CD4-positive, alpha-beta T cell treated with Interleukin-10 for 1 hour (primary cell): ENCODE data around the gene SALL1.

Source experiments
- DNase-seq: peaks from one replicate; pipeline ENCODE4 v3.0.0-alpha.2; 2020

Gene SALL1

DNA sequence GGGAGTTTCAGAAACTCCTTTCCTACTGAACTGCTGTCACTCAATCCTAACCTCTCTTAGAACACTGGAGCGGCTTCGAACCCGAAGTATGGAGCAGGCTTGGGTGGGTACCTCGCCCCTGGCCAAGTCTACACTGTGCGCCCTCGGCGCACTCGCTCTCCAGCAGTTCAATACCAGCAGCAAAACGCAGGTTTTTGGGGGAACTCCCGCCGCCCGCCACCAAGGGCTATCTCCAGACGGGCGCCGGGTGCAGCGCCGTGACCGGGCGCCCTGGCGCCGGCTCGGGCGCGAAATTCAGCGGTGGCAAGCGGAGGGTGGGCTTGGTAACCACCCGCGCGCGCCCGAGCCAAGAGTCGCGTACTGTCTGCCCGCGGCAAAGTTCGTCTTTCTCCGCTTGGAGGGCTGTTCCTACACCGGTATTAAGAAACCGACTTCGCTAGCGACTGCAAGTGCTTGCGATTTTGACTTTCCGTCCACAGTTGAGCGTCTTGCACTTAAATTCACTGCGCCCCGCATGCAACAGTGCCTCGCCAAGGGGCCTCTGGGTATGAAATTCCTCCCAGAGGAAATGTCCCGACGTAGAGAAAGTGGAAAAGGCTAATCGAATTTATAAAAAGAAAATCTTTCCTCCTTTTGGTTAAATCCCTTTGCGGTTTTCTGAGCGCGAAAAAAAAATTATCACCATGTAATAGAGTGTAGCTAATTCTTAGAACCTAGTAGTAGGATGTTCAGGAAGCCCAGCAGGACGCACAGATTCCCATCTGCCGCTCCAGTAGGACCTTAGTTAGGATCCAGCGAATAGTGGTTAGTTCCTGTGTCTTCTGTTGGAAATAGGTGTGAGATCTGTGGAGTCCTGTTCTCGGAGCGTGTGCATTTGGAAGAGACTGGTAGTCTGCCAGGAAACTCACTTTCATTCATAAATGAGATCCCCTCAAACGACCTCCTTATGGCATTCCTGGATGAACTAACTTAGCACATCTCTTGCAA is 5.0 kb upstream of the SALL1 start:
- no peak for DNase-seq

DNA sequence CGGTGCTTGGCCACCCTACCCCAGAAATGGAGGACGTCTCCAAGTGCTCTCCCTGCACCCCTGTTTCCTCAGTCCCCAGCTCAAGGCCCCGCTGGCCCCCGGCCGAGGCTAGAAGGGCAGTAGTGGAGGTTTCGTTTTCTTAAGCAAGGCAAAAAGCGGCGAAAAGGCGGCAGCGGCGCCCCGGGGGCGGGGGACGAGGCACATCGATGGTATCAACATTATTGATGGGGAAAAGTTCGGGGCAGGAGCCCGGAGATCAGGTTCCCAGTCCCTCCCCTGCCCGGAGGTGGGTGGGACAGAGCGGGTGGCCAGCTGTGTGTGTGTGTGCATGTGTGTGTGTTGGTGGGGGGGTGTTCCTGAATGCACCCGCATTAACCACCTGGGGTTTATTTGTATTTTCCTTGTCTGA is 4.1 kb upstream of the SALL1 start:
- no peak for DNase-seq

DNA sequence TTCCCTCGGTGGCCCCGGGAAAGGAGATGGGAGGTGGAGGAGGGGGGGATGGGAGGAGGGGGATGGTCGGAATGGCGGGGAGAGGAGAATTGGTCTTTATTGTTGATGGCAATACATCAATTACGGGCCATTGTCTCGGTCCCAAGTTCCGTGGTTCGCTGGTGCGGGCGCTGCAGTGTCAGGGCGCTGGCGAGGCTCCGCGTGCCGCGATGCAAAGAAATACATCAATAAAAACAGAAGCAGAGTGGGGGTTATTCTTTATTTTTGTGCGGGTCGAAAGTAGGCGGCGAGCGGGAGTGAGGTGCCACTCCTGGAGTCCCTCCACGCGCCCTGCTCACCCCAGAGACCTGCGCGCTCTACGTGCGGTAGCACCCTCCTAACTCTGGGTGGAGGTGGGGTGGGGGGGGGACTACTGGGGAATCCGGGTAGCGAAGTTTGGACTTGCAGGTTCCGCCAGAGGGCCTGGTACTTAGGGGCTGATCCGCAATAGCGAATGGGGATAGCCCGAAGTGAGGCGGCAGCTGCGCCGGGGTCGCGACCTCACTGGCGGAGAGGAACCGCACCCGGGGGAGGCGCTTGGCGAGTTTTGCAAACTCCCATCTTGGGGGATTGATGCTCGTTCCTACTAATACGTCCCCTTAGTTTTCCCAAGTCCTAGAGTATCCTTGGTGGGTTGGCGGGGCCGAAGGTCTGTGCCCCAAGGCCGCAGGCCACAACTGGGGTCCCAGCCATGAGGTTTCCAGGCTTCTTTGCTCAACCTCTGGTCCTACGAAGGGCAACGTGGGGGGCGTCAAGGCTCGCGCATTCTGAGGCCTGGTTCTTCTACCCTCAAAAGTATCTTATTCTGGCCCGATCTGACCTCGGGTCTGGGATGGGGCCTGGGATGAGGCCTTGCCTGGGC is 3.5 kb upstream of the SALL1 start:
- no peak for DNase-seq

DNA sequence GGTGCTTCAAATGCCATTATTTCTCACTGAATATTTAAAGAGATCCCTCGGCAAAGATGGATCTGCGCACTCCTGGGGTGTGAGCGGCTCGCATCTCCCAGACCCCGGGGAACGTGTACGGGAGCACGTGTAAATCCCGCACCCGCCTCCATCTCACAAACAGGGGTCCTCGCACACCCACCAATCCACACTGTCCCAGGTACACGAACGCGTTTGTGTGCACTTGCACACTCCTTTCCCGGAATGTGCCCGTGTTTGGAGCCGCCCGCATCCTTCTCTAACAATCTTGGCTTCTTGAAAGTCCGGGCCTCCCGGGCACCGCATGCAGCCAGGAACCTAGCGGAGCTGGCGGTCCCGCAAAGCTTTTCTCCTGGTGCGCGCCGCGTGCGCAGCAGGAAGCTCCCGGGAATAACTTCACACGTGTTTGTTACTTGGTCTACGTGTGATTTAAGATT is 2.5 kb upstream of the SALL1 start:
- DNase-seq: no peak

DNA sequence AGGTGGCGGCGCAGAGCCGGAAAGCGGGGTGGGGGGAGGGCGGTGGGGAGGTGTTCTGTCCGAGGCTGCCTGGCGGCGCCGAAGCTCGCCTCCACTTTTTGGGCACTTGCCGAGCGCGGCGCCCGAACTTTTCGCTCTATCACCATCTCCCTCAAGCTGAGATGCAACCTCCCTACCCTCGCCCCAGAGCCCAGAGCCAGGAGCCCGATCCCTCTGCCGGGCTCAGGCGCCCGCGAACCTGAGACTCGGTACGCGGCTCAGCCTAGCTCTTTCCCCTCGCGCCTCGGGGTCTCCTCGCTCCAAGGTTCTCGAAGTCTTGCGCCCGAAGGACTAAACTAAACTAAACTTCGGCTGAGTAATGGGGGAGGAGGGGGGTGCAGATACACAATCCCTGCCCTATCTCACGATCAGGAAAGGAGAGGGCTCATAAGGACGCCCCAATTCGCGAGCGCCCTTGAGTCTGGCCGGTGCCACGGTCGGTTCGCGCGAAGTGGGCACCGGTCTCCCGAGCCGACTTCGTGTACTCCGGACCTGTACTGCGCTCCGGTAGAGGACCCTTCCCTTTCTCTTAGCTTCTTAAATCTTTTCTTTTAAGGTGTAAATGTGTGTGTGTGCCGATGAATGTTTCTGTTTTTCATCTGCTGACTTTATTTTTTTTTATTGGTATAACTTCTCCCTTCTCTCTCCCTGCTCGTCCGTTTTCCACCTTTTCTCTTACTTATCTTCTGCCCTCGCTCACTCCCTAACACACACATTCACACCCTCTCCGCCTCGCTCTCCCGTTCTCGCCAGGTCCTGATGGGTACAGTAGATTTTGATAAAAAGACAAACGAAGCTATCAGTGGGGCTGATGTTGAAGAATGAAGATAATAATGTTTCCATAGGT is 1.9 kb upstream of the SALL1 start:
- DNase-seq: no peak

DNA sequence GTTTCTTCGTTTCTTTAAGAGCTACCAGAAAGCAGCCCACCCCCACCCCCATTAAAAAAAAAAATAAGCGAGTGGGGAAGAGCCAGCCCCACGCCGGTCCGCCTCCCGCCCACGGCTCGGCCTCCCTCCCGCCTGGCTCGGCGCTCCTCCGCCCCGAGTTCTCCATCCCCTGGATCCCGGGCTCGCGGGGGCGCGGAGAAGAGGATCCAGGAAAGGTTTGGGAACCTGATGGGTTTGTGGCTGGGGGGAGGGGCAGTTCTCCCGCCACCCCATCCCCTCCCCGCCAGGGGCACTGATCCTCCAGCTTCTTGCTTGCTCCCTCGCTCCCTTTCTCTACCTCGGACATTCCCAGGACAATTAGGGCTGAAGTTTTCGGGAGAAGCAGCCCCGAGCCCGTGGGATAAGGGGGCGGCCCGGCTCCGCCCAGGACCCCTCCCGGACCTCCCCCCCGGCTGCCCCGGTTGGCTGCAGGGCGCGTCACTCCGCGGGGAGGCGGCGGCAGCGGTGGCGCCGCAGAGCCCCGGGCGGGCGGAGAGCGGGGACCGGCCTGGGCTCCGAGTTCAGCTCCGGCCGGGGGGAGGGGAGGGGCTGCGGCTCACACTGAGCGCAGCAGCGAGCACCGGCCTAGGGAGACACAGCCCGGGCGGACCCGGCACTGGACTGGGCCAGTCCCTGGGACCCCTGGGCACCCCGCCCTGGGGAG is 1.0 kb upstream of the SALL1 start:
- no peak for DNase-seq

DNA sequence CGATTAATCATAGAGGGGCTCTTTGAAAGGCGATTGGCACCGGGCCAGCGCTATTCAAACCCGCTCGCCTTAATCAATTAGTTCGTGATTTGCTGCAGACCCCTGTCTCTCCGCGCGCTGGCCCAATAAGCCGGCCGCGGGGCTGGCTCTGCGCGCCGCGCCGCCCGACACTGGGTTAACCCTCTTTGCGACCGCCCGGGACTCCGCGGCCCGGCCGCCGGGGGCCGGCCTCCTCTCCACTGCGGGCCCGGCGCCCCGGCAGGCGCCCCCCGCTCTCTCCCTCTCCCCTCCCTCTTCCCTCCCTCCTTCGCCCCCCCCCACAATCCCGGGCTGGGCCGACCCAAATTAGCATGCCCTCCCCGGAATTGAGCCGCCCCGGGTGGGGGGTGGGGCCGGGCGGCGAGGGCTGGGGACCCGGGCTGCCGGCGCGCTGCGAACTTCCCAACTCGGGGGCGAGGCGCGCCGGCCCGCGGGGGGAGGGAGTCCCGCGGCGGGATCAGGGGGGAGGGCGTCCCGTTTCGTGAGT is 428 bp upstream of the SALL1 start:
- no peak for DNase-seq

DNA sequence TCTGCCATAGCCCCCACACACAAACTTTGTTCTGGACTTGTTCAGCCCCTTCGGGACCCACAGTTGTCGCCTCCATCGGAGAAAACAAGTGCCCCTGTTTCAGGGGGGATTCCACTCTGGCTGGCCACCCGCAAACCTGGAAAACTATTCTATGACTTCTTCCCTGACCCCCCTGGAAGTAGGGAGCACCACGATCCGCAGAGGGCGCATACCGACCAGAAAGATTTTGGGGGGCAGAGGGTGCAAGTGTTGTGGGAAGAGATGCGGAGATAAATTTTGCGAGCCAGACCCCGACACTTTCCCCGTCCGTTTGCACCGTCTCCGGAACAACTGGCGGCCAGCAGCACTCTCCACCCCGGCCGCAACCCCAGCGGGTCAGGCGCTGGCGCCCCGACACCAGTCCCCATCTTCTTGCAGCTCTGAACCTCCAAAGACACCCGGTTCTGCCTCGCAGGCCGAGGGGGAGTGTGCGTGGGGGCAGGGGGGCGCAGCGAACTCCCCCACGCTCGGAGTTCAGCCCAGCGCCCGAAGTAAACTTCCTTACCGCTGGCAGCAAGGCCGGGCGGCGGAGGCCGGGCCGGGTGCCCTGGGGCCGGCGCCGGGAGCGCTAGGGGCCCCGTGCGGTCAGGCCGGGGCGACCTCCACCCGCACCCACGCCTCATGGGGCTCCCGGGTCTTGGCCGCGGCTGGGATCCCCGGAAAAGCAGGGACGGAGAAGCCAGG is 744 bp downstream of the SALL1 start:
- DNase-seq: no peak

DNA sequence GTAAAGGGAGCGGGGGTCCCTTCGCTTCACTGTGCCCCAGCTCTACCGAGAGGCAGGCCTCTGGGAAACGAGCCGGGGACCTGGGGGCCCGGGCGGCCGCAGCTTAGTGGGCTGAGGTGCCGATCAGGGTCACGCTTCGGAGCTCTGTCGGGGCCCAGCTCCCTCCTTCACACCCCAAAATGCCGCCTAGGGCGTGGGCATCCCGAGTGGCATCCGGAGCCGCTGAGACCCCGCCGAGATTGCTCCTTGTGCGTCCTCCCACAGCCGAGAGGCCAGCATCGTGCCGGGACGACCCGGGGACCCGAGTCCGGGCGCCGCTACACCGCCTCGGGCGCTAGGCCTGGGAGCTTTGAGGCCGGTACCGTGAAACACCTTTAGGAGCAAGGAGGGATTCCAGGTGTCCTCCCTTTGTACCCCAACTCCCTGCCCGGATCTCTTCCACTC is 1.3 kb downstream of the SALL1 start:
- no peak for DNase-seq

GRCh38 chr16:51149251-51149661 is 1.8 kb downstream of the SALL1 start:
- DNase-seq: no peak

GRCh38 chr16:51148678-51149228 is 2.3 kb downstream of the SALL1 start:
- DNase-seq: no peak

DNA sequence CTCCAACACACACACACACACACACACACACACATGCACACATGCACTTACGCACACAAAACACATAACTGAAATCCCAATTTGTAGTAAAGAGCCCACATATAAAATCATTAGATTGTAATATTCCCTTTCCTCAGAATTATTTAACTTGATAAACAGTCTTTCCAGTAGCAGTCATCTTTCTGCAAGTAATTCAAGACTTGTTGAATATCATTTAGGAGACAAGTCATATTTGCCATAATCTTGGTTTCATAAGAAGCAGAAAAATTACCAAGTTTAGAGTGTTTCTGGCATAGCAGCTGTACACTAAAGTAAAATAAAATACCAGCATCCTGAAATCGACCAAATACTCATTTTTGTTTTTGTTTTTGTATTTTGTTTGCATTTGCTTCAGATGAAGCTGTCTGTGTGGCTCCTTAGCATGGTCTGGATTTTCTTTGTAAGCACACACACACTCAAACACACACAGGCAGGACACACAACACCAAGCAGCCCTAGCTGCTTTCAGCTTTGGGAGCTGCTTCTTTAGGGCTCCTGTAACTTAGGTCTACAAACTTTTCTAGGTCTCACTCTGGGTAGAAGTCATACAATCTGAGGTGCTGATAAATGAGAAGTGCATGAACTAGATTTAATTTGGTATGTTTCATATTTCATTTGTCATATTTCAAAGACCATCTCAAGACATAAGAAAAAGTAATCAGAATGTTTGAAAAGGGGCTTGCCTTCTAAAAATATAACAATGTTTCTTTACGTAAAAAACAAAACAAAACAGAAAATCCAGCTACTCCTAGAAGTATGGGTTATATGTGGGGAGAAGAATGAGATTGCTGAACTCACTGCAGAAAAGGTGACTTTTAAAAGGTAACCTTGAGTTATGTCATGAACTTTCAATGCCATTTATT is 3.0 kb downstream of the SALL1 start:
- DNase-seq: no peak

- no peak for DNase-seq
Measured at GRCh38 chr16:51146256-51146924, 4.7 kb downstream of the SALL1 start.

DNA sequence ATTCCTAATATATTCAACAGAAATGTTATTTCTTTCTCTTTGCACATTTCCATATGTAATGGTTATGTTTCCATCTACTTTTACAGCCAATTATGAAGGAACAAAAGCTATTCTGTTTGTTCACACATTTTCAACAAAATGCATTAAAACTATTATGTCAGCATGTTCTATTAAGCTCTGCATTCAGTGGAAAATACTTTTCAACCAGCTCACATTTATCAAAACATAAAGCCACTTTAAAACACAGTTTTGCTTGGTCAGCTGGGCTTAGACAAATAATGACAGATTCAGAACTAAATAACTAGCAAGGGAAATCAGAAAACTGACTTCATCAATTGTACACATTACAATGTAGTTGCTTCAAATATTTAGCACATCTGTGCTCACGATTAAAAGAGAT is 6.9 kb downstream of the SALL1 start:
- no peak for DNase-seq

GRCh38 chr16:51143196-51143977 is 7.7 kb downstream of the SALL1 start:
- DNase-seq: no peak

DNA sequence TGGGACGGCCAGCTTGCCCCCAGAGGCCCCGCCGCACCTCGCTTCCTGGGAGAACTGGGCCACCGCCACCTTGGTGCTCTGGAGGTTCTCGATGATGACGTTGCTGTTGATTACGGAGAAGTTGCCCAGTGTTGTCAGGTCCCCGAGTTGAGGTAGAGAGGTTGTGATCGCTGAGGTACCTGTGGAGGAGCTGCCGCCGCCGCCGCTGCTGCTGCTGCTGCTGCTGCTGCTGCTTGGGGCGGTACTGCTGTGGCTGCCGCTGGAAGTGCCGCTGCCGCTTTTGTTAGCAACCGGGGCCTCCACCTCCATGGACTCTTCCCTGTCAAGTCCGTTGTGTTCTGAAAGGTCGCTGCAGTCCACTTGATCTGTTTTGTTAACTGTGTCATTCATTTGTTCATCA is 9.5 kb downstream of the SALL1 start:
- no peak for DNase-seq

GRCh38 chr16:51141106-51141505 is 10.0 kb downstream of the SALL1 start:
- no peak for DNase-seq

DNA sequence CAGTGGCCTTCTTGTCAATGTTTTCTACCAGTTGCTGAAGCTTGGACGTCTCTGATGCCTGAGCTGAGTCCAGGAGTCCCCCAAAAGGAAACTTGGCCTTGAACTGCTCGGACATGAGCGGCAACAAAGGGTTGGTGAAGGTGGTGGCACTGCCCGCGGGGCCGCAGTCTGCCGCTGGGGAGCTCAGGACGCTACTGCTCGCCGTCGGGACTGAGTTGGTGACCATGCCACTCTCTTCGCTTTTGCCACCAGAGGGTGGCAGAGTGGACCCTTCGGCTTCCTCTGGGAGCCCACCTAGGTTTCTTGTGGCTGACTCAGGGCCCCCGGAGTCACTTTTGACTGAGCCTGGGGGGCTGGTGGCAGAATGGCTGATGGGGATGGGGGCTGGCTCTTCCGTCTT is 11.0 kb downstream of the SALL1 start:
- DNase-seq: no peak
